Measurements from ENCODE around the gene MAIP1. TPM values are rescaled to one million over a fixed set of nuclear protein-coding genes. Genes with fewer than 3 reads are reported as not detected.

The MAIP1 gene, protein sequence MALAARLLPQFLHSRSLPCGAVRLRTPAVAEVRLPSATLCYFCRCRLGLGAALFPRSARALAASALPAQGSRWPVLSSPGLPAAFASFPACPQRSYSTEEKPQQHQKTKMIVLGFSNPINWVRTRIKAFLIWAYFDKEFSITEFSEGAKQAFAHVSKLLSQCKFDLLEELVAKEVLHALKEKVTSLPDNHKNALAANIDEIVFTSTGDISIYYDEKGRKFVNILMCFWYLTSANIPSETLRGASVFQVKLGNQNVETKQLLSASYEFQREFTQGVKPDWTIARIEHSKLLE
- total RNA-seq = 10 to 100 TPM; 18.1 to 26.6 (median 22.9) TPM
- long read RNA-seq, donor 1, transcript MAIP1-202 (5 exons, 1,386 nt) = major isoform, 12 of 17 reads
- long read RNA-seq, donor 1, partial matches to known transcripts = 2 of 17 reads
- long read RNA-seq, donor 1, other reads (novel, unspliced or antisense) = 3 of 17 reads
- long read RNA-seq, donor 2, transcript MAIP1-202 (5 exons, 1,386 nt) = major isoform, 24 of 24 reads
- long read RNA-seq, donor 2, partial matches to known transcripts = 0 of 24 reads
- long read RNA-seq, donor 2, other reads (novel, unspliced or antisense) = 0 of 24 reads

- intact Hi-C loops (cut with DNase I, micrococcal nuclease) = no loop called here
Measured at GRCh38 chr2:199955339-199956061, at the start of gene MAIP1, which contains the start of gene TYW5. Gene MAIP1, plus strand, starts transcription at chr2:199955582. Its CDS starts 217 bp downstream, at chr2:199955799. Gene TYW5, minus strand, starts transcription at chr2:199955491. Its CDS starts 21 bp downstream, at chr2:199955470.

DNA sequence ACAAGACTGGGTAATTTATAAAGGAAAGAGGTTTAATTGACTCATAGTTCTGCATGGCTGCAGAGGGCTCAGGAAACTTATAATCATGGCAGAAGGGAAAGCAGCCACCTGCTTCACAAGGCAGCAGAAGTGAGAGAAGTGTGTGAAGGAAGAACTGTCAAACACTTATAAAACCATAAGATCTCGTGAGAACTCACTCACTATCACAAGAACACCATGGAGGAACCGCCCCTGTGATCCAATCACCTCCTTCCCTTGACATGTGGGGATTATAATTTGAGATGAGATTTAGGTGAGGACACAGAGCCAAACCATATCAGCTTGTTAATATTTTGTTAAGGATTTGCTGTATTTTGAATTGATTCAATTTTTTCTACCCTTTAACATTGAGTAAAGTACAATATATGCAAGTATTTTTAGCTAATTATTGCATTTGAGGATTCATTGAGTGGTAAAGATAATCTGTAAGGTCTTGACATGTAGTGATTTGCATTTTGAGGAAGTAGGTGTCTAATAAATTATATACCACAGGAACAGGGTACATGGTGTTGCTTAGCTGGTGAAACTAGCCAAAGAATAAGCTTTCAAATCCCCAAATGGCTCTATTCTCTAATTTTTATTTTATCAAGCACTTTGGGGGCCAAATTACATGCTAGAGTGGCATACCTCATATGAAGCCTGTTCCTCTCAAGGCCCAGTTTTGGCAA is 48.2 kb upstream of the MAIP1 start:
- Histone ChIP-seq H3K9me3 (no peaks in the 10 kb centered on the region), H3K36me3 (ENCODE audit: low read depth) (no peaks in the 10 kb centered on the region), H3K4me3 (no peak overlapping the region), H3K4me1 (ENCODE audit: low read depth) (peaks cover under 1% of the 10 kb centered on the region)
- TF ChIP-seq CTCF (IDR thresholded peaks at IDR 0.05) = no peak
- intact Hi-C loops (cut with DNase I, micrococcal nuclease) = no loop called here
- no peak for DNase-seq
- no peak for ATAC-seq

More at GRCh38 chr2:199955339-199956061, at the start of gene MAIP1, which contains the start of gene TYW5:
- no peak for TF ChIP-seq CTCF (IDR thresholded peaks at IDR 0.05)
- Histone ChIP-seq H3K4me1 (ENCODE audit: low read depth) (peaks cover 20% of the 10 kb centered on the region), H3K36me3 (ENCODE audit: low read depth) (no peaks in the 10 kb centered on the region), H3K4me3 (peak within 1 kb of the TSS; percentile 78), H3K9me3 (no peaks in the 10 kb centered on the region)
- peak; percentile 96 for ATAC-seq
- DNase-seq = peak; percentile 86 to 90 (median 89)

GRCh38 chr2:199910338-199911051 is 44.9 kb upstream of the MAIP1 start:
- DNase-seq (peak in 1 of 3 donors; percentile 13), ATAC-seq (no peak)
- intact Hi-C loops (cut with DNase I, micrococcal nuclease) = no loop called here
- H3K4me3 ChIP-seq = no peak overlapping the region
- no peaks in the 10 kb centered on the region for H3K9me3 ChIP-seq
- H3K4me1 ChIP-seq (ENCODE audit: low read depth) = peaks cover 7% of the 10 kb centered on the region
- H3K36me3 ChIP-seq (ENCODE audit: low read depth) = no peaks in the 10 kb centered on the region
- TF ChIP-seq CTCF (IDR thresholded peaks at IDR 0.05) = no peak

DNA sequence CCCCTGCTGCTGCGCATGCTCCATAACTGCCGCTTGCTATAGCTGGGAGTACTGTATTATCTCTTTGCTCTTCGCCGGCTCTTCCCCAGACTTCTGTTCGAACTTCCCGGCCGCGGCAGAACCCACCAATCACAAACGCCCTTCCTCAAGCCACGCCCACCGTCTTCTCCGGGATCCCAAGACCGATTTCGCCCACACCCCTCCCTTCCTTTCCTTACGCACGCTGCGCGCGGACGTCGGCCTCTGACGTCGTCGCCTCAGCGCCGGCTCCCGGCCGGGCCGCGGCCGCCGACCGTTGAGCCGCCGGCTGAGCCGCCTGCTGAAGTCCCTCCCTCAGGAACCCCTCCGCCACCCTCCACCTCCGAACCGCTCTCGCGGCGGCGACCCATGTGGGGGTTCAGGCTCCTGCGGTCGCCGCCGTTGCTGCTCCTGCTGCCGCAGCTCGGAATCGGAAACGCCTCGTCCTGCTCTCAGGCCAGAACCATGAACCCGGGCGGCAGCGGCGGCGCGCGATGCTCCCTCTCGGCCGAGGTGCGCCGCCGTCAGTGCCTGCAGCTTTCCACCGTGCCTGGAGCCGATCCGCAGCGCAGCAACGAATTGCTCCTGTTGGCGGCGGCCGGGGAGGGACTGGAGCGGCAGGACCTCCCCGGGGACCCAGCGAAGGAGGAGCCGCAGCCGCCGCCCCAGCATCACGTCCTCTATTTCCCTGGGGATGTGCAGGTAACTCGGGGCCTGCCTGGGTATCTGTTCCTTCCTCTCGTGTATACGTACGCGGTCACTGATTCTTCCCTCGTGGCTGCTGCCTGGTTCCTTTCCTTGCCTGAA is 44.1 kb upstream of the MAIP1 start, which contains the start of gene C2orf69:
Gene C2orf69 (plus strand): TSS at position 242 of the 825 bp plus-strand sequence. CDS start 146 bp downstream, at position 388.
- intact Hi-C loops (cut with DNase I, micrococcal nuclease) = no loop called here
- no peak for TF ChIP-seq CTCF (IDR thresholded peaks at IDR 0.05)
- Histone ChIP-seq H3K9me3 (no peaks in the 10 kb centered on the region), H3K4me1 (ENCODE audit: low read depth) (peaks cover 7% of the 10 kb centered on the region), H3K4me3 (peak within 1 kb of the TSS; percentile 86), H3K36me3 (ENCODE audit: low read depth) (no peaks in the 10 kb centered on the region)
- DNase-seq (peak; percentile 97 to 98 (median 98)), ATAC-seq (peak; percentile 99)

Measured in mucosa of descending colon (tissue), 3 donors.